HG02973 (cell line): ENCODE measurements around the gene TOR3A.
A peak's percentile ranks its signal among the peaks of the same experiment; 100 is the strongest.

Source experiments
- ATAC-seq: cut with Tn5 transposase; IDR thresholded peaks from one replicate; pipeline ENCODE4 v1.9.1; 2021; ENCODE audit warnings: moderate library complexity; ENCODE audit not compliant: unreplicated experiment

Gene TOR3A

DNA sequence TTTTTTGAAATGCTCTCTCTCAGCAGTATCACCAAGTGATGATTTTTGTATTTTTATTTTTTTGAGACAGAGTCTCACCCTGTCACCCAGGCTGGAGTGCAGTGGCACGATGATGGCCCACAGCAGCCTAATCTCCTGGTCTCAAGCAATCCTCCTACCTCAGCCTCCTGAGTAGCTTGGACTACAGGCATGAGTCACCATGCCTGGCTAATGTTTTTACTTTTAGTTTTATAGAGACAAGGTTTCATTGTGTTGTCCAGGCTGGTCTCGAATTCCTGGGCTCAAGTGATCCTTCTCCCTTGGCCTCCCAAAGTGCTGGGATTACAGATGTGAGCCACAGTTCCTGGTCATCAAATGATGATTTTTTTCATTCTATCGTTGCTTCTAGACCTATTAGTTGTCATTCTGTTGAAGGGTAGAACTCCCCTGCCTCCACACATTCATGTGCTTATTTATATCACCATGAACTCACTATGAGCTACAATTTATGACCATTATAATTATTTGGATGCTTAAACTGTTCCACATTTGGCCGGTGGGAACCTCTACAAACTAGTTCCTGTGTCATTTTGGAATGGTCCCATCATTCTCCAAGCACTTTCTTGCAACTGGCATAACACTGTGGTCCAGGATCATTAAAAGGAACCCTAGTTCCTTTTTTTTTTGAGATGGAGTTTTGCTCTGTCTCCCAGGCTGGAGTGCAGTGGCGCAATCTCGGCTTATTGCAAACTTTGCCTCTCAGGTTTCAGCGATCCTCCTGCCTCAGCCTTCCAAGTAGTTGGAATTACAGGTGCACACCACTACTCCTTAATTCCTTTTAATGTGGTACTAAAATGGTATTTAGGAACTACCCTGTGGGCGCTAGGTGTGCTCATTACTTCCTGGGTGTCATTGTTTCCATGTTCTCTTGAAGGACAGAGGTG is 20.2 kb upstream of the TOR3A start:
- no peak for ATAC-seq

DNA sequence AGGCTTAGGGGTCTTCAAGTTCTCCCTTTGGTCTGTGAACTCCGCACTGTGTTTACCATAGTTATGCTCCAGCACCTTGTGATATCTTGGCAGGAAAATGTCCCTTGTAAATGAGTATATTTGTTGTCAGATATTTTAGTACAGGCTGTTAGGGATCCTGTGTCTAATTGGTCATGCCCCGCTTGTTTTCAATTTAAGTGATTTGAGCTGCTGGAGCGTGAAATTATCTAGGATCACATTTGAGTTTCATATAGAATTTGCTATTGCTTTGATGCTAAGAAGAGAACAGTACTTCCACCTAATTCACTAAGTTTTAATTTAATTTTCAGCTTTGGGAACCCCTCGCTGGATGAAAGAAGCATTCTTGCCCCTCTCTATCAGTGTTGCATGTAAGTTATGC is 15.4 kb upstream of the TOR3A start:
- no peak for ATAC-seq

DNA sequence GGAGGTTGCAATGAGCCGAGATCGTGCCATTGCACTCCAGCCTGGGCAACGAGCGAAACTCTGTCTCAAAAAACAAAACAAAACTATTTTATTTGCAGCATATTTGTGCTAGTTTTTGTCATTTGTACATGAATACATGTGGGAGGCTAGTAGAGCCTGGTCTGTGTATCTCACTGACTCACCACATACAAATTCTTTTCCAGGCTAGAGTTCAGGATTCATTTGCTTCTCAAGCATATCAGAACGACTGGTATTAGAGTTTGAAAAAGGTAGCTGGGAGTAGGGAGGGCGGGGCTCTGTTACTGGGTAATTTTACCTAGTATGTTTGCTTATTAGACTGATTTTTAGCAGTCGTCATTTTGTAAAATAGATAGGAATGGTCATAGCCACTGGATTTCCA is 4.5 kb upstream of the TOR3A start:
- ATAC-seq: no peak

DNA sequence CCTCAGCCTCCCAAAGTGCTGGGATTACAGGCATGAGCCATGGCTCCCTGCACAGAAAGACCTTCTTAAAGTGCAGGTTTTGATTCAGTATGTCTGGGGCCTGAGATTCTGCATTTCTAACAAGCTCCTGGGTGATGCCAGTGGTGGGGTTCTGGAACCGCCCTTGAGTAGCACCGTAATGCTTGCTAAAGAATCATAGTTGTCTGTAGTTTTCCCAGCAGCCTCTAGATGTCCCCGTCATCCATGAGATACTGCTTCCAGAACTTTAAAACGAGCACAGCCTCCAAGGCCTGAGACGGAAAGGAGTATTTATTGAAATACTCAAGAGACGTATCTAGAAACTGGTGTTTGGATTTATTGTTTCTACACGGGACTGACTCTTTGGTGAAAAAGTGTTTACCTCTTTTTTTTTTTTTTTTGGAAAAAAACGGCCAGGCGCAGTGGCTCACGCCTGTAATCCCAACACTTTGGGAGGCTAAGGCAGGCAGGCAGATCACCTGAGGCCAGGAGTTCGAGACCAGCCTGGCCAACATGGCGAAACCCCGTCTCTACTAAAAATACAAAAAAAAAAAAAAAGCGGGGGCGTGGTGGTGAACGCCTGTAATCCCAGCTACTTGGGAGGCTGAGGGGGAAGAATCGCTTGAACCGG is 2.6 kb upstream of the TOR3A start:
- ATAC-seq: peak; percentile 16

DNA sequence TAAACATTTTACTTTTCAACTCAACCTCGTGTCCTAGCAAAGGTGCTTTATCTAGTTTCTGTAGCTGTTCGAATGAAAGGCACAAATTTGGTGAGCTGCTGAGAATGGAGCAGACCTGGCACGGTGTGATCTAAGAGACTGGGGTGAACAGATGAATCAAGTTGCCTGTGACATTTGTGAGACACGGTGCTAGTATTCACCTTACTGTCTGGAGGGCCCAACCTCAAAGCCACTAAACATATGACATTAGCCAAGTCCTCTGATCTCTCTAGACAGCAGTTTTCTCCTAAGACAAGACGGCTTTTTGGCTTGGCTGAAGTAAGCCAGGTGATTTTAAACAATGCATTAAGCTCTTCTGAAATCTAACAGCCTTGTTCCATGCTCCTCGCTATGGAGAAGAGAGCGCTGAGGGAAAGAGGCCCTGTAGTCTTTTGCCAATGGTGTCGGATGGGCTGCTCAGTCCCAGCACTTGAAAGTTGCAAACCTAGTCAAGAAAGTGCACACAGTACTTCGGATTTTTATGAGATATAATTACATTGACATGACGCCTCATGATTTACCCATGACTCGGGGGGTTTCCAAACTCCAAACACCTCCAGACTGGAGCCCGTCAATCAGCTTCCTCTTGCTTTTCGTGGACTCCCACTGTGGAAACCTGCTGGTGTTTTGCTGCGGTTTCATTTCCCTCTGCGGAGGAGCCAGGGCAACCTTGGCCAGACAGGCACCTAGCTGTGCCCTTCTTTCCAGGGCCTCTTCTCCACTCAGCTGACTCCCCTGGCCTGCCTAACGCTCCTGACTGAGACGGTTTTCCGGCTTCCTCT is 794 bp upstream of the TOR3A start:
- peak; percentile 17 for ATAC-seq

DNA sequence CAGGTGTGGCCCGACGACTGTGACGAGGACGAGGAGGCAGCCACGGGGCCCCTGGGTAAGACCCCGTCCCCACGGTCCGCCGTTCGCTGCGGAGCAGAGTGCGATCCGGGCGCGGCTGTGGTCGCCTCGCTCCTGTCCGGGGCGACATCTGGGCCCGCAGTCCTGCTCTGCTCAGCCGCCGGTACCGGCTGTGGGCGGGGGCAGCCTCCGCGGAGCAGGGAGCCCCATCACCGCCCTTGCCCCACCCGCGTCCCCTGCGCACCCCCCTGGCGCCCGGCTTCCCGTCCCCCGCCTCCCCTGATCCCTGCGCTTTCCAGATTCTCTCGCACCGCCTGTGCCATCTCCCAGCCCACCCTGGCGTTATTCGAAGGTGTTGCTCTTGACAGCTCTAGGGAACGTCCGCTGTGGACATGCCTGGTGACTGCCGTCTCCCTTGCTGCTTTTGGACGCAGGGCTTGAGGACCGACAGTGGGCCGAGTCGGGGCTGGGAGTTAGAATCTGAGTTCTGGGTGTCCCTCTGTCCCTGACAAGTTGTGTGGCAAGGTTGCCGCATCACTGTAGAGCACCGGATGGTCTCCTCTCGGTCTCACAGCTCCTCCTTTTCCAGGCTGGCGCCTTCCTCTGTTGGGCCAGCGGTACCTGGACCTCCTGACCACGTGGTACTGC is 596 bp downstream of the TOR3A start:
- peak; percentile 16 for ATAC-seq

DNA sequence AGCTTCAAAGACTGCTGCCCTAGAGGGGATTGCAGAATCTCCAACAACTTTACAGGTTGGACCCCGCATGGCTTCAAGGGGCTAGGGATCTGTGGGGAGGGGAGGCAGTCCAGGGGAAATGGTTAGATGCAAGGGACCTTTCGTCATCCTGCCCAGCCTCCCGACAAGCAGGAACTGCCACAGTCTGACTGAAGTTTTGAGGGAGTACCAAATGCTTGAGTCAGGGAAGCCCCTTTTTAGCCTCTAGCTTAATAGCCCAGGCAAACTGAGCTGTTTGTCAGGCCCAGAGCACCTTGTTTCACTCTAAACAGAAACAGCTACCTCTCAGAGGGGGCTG is 1.1 kb downstream of the TOR3A start:
- ATAC-seq: no peak

DNA sequence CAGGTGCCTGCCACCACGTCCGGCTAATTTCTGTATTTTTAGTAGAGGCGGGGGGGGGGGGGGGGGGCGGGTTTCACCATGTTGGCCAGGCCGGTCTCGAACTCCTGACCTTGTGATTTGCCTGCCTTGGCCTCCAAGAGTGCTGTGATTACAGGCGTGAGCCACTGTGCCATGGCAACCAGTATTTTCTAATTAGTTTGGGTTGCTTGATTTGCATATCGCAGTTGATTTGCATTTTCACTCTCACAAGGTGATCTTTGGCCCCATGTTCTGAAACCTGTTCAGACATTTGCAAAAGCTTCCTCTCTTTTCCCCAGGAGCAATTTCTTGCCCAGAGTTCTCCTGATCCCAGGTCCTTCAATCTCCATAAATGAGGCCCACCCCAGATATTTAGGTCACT is 1.7 kb downstream of the TOR3A start:
- ATAC-seq: no peak

DNA sequence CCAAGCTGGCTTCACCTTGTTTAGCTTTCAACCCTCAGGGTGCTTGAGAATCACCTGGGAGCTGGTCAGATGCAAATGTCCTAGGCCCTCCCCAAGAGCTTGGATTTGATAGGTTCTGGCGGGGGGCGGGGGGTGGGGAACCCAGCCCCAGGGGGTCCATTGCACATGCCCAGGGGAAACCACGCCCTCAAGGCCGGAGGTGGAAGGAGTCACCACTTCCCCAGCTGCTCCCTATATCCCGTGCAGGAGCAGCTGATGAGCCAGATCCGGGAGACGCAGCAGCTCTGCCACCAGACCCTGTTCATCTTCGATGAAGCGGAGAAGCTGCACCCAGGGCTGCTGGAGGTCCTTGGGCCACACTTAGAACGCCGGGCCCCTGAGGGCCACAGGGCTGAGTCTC is 5.8 kb downstream of the TOR3A start:
- no peak for ATAC-seq

DNA sequence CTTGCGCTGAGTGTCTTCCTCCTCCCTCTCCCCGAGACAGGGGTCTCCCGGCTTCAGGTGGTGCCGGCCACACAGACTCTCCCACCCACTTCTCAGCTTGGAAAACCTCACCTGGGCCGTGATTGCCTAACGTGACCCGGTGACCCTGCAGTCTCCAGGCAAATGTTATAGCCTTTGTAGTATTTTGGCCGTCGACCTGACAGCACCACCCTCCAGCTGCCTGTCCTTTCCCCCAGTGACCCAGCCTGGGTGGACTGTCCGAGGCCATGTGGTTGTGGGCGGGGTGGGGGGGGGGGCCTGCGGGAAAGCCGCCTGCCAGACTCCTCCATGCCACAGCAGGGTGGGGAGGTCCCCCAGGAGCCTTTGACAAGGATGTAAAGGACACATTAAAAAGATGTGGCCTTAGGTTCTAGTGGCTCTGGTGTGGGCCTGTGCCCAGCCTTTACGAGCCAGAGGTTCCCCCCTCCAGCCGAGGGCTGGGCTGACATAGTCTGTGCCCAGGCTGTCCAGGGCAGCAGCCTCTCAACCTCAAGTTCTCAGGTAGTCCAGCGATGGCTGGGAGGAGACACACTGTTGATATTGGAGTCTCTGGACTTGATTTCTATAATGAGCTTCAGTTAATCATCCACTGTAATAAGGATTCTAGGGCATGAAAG is 8.1 kb downstream of the TOR3A start:
- no peak for ATAC-seq

DNA sequence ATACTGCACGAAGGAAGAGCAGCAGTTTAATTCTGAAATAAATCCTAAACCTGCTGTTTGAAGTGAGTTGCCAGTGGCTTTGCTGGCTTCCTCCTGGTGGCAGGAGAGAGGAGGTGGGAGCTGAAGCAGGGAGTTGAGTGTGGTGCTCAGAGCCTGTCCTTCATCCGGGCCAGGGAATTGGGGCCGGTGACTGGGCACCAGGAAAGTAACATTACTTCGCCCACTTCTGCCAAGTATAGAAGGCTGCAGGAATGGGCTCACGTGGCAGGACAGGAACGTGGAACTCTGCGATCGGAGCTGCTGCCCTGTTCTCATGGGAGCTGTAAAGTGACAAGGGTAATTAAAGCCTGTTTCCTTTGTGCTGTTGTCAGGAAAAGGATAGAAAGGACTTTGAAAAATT is 8.7 kb downstream of the TOR3A start:
- ATAC-seq: no peak

DNA sequence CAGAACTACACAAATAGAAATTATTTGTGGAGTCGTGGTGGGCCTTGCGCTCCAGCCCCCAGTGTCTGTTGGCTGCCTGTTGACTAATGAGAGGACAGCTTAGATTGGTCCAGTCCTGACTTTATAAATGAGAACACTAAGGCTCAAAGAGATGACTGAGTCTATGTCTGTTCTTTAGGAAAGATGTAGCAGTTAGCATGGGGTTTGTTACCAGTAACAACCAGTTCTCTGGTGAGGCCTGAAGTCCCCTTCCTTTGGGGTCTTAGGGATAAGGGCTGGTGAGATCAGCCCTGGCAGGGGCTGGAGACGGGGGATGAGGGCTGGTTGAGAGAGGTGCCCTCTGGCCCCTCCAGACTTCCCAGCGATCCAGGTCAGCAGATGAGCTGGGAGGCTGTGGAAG is 9.1 kb downstream of the TOR3A start:
- ATAC-seq: no peak

DNA sequence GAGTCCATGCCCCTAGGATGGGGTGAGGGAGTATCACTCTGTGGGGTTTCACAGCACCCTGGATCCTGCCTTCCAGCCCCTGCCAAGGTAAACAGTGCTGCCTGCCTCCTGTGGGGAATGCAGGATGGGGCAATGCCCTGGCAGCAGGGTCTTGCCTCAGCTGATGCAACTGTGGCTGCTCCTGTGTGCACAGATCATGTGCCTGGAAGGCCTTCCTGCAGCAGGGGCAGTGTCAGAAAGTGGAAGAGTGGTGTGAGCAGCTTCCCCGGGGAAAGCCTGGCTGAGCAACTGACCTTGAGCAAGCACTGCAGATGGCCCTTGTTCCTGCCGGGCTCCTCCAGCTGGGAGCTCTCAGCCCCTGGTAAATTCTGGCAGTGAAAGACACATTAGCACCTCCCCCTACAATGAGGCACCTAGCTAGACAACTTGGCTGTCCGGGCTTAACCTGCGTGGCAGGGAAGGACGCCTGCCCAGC is 9.9 kb downstream of the TOR3A start:
- ATAC-seq: no peak

DNA sequence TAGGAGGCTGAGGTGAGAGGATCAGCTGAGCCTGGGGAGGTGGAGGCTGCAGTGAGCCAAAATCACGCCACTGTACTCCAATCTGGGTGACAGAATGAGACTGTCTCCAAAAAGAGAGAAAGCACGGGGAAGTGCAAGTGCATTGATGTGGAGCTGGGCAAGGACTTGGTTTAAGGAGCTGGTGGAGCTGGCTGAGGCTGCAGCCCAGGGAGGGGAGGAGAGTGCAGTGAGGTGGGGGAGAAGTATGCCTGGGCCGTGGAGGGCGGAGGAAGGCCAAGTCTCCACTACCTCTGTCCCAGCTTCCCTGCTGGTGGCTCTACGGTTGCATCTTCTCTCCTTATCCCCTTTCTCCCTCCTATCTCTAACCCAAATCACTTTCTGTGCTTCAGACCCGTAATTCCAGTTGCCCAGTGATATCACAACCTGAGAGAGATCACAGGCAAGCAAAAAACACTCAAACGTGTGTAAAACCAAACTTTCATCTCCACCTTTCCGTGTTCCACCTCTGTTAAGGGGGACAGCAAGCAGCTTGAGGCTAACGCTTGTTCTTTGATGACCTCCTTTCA is 11.1 kb downstream of the TOR3A start:
- no peak for ATAC-seq

DNA sequence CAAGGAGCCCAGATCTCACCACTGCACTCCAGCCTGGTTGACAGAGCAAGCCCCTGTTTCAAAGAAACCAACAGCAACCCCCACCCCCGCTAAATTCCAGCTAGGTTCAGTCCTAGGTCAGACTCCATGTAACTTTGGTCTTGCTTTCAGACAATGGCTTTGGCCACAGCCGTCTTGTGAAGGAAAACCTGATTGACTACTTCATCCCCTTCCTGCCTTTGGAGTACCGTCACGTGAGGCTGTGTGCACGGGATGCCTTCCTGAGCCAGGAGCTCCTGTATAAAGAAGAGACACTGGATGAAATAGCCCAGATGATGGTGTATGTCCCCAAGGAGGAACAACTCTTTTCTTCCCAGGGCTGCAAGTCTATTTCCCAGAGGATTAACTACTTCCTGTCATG is 12.9 kb downstream of the TOR3A start:
- no peak for ATAC-seq

DNA sequence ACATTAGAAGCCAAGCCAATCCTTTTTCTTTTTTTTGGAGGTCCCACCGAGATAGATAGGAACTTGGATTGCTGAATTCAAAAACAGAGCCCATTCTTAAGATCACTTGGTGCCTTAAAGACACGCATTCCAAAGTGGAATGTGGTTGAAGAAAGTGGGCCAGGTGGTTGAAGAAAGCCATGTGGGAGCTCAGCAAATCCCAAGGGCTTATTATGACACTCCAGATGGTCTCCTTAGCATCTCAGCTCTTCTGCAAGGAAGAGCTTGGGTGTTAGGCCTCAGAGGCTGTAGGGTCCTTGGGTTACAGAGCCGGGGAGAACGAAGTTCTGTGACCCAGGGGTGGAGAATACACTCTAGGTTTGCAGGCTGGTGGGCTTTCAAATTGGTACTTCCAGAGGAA is 13.5 kb downstream of the TOR3A start:
- no peak for ATAC-seq

DNA sequence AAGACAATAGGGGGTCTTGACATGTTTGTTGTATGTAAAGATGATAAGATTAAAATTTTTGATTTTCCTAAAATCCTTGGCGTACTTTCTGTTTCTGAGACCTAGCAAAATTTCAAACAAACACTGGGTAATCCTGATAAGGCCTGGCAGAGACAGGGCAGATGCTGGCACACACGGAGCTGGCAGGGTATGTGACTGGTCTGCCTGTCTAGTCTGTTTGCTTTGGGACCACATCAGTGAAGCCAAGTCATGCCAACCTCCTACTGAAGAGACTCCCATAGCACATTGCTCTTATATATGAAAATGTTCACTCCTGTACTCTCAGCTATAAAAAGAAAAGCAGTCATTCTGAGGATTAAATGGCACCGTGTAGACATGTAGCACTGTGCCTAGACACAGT is 14.1 kb downstream of the TOR3A start:
- no peak for ATAC-seq

DNA sequence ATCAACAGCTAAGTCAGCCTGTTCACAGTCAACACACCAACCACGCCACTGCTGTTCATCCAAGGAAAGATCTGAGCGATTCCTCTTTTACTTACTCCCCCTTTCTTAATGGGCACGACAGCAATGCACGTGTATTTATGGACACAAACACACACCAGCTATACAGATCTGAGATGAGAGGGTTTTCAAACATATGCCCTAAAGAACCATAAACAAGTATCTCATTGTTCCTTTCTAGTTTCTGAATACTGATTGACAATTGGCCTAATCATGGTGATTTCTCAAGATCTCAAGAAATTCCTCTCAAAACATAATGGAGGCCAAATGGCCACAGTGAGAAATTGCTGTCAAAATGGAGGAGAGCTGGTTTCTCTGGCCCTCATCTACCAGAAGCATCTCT is 18.0 kb downstream of the TOR3A start:
- ATAC-seq: no peak

DNA sequence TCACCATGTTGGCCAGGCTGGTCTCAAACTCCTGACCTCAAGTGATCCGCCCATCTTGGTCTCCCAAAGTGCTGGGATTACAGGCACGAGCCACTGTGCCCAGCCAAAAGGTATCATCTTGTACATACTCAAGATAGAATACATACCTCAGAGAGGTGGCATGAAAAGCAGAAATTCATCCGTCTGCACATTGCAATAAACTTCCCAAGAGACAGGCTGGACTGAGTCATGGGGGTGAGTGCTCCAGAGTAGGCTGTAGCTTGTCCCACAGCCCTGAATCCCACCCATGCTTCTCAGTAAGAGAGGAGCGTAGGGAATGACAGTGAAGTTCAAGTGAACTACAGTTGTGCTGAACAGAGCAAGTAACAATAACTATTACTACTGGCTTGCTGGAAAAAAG is 19.7 kb downstream of the TOR3A start:
- no peak for ATAC-seq

DNA sequence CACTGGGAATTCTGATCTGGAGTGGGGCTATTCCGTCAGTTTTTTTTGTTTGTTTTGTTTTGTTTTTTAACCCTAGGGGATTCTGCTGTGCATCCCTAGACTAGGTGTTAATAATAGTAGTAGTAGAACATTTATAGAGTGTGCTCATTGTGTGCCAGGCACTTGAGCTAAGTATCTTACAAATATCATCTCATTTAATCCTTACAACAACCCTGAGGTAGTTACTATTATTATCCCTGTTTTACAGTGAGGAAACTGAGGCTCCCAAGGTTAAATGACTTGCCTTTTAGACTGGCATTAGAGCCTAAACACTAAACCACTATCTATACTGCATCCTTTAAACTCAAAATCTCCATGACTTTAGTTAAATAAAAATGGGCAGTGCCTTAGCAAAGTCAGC is 22.1 kb downstream of the TOR3A start:
- no peak for ATAC-seq
